Skin of body (tissue), 2 donors: ENCODE data around the gene IGF2BP2. TPM values are rescaled to one million over a fixed set of nuclear protein-coding genes. Genes with fewer than 3 reads are reported as not detected.
"Not testable (repeated sequence)": the region's sequence is repeated elsewhere in the genome, so short reads cannot be mapped to it uniquely, and the experiment has no call there.

Source experiments
- DNase-seq: peaks from one replicate; lab custom pipeline; 2025; lab: John Stamatoyannopoulos, UW
- total RNA-seq: library from RNA; depleted of rRNA; stranded (reverse); fragments of >200 nt; gene quantifications from one replicate; pipeline ENCODE4 v1.2.3, GENCODE V29; 2014

The IGF2BP2 gene
- total RNA-seq, 1 donor from 2014 or later = 39.1 TPM

DNA sequence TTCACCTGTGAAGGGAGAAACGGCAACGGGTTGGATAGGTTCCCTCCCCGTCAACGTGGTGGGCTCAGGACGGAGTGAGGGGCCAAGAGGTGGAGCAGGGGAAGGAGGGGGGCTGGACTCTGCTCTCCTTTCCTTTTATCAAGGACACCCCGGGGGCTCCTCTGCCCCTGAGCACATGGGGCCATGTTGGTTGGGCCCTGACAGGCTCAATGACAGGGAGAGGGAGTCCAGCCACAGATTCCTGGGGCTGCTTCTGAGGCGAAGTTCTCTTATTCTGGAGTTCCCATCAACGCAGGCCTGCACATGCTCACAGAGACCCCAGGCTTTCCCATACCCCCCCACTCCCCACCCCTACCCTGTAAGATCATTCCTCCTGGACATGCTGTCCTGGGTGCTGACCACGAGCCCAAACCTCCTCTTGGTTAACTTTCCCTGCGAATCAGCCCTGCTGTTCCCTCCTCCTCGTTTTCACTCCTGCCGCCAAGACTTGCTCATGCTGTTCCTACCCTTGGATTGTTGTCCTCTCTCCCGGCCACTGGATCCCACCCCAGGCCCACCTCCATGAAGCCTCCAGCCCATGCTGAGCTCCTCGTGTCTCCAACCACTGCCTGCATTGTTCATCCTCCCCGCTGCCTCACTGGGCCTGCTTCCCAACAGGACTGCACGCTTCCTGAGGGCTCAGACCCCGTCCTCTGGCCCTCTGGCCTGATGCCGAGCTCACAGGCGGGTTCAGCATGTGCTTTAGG, 177.5 kb downstream of the IGF2BP2 start:
- DNase-seq = no peak

GRCh38 chr3:185646382-185647133, 178.3 kb downstream of the IGF2BP2 start:
- no peak for DNase-seq

DNA sequence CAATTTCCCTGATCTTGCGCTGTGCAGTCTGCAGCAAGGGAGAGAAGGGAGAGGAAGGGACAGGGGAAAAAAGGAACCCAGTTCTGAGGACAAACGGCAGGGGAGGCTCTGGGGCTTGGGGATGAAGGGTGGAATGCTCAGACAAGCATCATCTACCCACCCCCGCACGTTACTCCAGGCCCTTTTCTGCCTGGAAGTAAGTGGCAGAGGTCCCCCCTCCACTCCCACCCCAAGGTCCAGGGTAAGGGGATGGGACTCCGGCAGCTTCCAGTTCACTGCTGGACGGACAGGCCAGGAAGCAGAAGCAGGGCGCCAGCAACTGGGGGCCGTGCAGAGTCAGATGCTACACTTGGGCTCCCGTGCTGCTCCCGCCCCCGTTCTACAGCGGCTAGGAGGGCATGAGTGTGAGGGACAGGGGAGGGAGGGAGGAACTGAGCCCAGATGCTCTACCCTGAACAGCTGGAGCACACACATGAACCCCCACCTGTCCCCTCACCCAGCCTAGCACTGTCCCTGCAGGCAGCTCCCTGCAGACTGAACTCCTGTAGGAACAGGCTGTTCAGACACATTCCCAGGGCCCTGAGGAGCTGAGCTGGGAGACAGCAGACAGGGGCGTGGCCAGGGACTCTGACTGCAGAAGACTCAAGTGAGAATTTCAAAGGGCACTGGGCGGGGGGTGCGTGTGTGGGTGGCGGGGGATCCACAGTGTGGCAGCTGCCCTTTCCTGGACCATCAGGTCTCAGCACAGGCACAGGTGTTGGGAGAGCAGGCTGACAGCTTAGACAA, 179.1 kb downstream of the IGF2BP2 start:
- DNase-seq = no peak

DNA sequence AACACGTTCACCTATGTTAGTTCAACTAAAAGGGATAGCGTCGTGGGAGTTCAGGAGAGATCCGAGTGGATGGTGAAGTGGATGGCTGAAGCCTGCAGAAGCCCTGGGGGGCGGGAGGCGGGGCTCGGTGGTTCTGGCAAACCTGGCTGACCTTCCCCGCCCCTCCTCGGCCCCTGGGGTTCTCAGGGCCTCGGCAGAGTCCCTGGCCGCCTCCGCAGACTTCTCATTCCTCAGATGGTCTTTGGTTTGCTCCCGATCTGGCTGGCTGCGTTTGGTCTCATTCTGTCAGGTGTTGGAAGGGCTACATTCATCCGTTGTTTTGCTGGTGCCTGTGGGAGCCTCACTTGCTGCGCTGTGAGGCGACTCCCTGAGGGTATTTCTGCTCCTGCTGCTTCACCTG, 179.7 kb downstream of the IGF2BP2 start:
- DNase-seq = not testable (repeated sequence)

DNA sequence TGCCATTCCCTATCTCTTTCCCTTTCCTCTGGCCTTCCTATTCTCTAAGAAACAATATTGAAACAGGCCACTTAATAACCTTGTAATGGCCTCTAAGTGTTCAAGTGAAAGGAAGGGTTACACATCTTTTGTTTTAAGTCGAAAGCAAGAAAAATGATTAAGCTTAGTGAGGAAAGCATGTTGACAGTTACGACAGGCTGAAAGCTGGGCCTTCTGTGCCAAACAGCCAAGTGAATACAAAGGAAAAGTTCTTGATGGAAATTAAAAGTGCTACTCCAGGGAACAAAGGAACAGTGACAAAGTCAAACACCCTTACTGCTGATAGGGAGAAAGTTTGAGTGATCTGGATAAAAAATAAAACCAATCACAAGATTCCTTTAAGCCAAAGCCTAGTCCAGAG, 184.5 kb downstream of the IGF2BP2 start:
- DNase-seq = no peak

- DNase-seq = no peak
Observed at GRCh38 chr3:185639632-185640206, 185.1 kb downstream of the IGF2BP2 start.

- DNase-seq = not testable (repeated sequence)
Observed at GRCh38 chr3:185638651-185639050, 186.2 kb downstream of the IGF2BP2 start.

DNA sequence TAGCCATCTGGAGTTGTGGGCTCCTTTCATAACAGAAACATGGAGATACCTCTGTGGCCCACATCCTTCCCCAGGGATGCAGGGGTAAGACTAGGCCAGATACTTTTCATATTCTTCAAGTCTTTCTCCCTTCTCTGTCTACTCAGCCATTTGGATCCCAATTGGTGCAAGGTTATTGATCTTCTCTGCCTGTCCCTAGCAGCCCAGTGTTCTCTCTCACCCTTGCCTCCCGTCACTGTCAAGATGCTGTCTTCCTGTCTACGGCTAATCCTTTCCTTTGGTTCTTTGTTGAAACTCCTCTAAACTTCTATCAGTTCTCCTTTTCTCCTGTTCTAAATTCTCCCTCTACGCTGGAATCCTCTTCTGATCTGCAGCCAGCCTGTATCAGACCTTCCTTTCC, 187.5 kb downstream of the IGF2BP2 start:
- DNase-seq = no peak

DNA sequence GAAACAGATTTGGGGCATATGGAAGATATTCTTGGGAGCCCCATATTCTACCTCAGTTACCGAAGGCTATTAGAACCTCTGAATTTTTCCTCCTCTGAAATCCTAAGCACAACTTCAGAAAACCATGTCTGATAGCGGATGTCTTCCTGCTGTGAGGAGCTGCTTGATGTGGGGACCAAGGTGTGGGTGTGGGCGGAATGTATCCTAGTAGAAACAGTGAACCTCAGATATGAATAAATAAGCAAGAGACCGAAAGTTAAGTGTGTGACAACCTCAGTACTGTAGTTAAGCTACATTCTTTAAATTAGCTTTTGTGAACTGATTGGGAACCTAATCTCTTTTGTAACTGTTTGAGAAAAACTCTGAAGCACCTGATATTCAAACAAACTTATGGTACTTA, 191.8 kb downstream of the IGF2BP2 start:
- DNase-seq = no peak

DNA sequence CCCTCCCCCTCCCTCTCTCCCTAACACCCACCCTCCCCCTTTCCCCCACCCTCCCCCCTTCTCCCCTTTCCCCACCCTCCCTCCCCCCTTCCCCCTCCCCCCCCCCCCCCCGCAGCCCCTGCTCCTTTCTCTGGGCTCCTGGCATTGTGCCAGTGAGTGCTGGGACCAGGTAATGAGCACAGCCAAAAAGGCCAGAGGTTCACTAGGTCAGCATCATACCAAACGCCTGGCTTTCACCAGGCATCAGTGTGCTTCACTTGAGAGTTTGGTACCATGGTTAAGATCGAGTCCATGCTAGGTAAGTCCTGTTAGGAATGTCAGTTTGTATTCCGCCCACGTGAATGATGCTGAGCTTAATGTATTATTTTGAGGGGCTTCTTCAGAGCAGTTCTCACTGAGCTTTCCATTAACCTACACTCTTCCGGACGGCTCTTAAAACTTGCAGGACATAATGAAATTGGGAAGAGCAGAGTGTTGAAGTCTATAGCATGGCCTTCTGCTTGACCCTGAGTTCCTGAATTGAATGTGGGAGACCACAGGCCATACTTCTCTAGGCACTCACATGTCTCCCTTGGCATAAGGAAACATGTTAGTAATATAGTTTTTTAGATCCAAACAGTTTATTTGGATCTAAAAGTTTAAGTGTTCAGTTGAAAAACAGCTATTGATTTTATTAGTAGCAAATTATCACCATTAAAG, 193.2 kb downstream of the IGF2BP2 start:
- DNase-seq = no peak

GRCh38 chr3:185631108-185631507, 193.7 kb downstream of the IGF2BP2 start:
- DNase-seq = no peak

DNA sequence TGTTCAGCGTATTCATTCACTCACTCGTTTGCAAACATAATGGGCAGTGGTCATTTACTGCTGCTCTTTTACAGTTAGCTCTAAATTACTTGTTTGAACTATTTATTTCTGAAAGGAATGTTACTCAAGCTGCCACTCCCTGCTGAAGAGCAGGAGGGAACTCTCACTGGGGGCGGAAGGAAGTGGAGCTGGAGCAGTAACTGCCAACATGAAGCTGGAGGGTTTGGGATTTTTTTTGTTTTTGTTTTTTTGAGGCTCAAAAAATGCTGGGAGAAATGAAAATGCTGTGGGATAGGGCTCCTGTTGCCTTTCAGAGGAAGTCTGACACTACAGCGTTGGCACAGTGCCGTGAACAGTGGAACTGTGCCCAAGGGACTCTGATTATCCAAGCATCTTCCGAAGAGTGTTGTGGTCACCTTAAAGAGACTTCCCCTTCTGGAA, 194.6 kb downstream of the IGF2BP2 start:
- no peak for DNase-seq

DNA sequence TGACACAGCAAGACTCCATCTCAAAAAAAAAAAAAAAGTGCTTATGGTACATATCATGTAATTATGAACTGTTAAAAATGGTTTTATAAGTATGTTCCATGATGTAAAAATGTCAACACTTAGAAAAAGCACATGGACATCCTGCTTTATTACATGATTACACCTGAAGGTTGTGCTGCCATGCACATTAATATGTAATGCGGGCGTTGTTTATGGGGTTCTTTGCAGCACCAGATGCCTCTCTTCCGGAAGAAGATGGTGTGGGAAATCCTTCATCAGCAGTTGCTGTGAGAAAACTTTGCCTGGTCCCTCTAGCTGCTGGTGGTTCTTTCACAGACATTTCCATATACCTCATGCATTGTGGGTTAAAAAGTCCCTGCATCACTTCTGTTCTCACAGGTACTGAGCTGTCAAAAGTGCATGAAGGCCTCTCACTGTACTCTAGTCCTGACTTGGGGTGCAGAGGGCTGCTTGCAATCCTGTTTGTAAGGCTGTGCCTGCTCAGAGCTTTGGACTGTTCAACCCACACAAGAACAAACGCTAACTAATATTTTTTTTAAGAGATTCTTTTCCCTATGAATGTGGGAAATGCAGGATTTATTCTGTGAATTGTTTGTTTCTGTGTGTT, 195.2 kb downstream of the IGF2BP2 start:
- DNase-seq = no peak

DNA sequence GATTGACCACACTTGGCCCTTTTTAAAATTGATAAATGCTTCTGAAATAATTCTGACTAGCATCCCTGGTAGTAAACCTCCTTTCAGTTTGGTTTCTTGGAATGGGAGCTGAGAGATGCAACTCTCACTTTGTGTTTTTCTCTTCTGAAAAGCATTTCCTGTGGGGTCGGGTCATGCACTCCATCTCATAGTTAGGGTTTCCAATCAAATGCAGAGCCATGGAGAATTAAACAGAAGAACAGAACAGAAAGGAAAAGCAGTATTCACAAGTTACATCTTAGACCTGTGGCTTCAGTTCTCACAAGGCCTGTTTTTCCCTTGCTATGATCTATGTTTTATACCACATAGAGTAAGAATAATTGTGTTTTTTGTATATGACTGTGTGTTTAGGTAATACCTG, 199.1 kb downstream of the IGF2BP2 start:
- no peak for DNase-seq

- no peak for DNase-seq
Observed at GRCh38 chr3:185623939-185624665, 200.7 kb downstream of the IGF2BP2 start.

DNA sequence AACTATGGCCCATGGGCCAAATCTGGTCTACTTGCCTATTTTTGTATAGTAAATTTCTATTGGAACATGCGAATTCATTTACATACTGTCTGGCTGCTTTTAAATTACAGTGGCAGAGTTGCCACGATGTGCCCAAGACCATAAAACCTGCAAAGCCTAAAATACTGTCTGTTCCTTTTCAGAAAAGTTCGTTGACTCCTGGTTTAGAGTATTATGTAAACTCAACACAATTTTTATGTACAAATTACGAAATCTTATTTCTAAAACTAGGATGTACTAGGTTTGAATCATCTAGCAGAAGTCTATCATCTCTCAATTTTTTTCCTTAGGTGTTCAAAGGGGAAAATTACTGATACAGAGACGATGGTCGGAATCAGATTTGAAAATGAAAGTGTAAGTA, 211.8 kb downstream of the IGF2BP2 start:
- no peak for DNase-seq

DNA sequence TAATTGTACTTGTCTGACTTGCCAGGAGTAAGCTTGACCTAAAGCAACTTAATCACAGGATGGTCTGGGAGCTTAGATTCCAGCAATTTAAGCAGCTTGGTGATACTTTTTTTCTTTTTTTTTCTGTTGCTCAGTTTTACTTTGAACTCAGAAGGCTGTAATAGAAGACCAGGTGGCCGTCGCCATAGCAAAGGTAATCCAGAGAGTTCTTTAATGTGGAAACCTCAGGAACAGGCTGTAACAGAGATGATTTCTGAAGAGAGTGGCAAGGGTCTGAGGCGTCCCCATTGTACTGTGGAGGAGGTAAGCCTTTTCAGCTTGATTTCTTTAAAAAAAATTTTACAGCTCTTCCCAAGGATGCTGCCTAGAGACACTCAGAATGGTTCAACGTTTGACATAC, 218.6 kb downstream of the IGF2BP2 start:
- DNase-seq = no peak

- DNase-seq = no peak
Observed at GRCh38 chr3:185605566-185605965, 219.3 kb downstream of the IGF2BP2 start.

DNA sequence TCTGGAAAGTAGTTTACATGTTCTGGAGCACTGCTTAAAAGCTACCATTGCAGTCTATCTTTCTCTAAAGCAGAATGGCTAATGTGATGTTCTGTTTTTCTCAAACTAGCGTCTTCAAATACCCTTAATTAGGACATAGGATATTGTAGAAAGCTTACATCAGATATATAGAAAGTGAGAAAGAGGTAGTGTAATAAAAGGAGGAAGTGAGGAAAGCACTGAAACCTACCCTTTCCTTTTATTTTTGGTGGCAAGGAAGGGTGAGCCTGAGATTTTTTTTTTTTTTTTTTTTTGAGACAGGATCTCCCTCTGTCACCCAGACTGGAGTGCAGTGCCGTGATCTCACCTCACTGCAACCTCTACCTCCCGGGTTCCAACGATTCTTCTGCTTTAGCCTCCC, 229.3 kb downstream of the IGF2BP2 start:
- DNase-seq = no peak

GRCh38 chr3:185594073-185594472, 230.8 kb downstream of the IGF2BP2 start:
- no peak for DNase-seq
